Adrenal gland (tissue), 5 donors: ENCODE data around the gene MEIS3.

Source experiments
- CTCF ChIP-seq, 6 experiments: fragments of 450-650 bp in 4 of 6; fragments of 200-600 bp in 2 of 6; sonication (generic) in 1 of 6; IDR thresholded peaks; 1 replicate in 5 of 6; 2 replicates in 1 of 6; pipeline versions ENCODE4 v1.5.1 to v1.8.0; 2016 to 2021; ENCODE audit warnings: antibody characterized with exemption in 6 of 6, mild to moderate bottlenecking in 2 of 6, moderate library complexity in 1 of 6
- POLR2A ChIP-seq, 2 donors: fragments of 450-650 bp; IDR thresholded peaks; one replicate each; pipeline ENCODE4 v1.6.1; 2017; ENCODE audit warnings: antibody characterized with exemption in 2 of 2, mild to moderate bottlenecking in 2 of 2, moderate library complexity in 1 of 2
- donor health status: DM: no; HTN: no; CAD: no.

GRCh38 chr19:47375694-47376588, 43.4 kb downstream of the MEIS3 start:
- TF ChIP-seq CTCF (IDR thresholded peaks at IDR 0.05), result no peak
- no peak for TF ChIP-seq POLR2A (IDR thresholded peaks at IDR 0.05)
